Measurements from ENCODE around the gene MAEA. TPM values are rescaled to one million over a fixed set of nuclear protein-coding genes. Genes with fewer than 3 reads are reported as not detected.

MAEA gene
- total RNA-seq, 1 donor, result 70.6 TPM

- no peak for DNase-seq (ENCODE audit: insufficient read length, low spot score, missing footprints)
- H2AFZ ChIP-seq (ENCODE audit: low read length), result no peak overlapping the region
- no peak overlapping the region for H3K4me3 ChIP-seq (ENCODE audit: insufficient read depth, low read length)
- no peaks in the 10 kb centered on the region for H3K9me3 ChIP-seq (ENCODE audit: low read depth, low read length)
- no peak overlapping the region for H3K4me2 ChIP-seq (ENCODE audit: insufficient read depth, low read length)
- H3K4me1 ChIP-seq (ENCODE audit: insufficient read depth, low read length), result no peaks in the 10 kb centered on the region
- TF ChIP-seq CTCF (IDR thresholded peaks at IDR 0.05; ENCODE audit: extremely low read depth, low read depth, low read length), result no peak
- H3K27me3 ChIP-seq (ENCODE audit: insufficient read depth, low read length), result no peaks in the 10 kb centered on the region
- H4K20me1 ChIP-seq (ENCODE audit: insufficient read depth, low read length), result peaks cover 4% of the 10 kb centered on the region
- H3K36me3 ChIP-seq (ENCODE audit: insufficient read depth, low read length), result peaks cover 20% of the 10 kb centered on the region
- no peak overlapping the region for H3K27ac ChIP-seq (ENCODE audit: low read depth, low read length)
- no peaks in the 10 kb centered on the region for H3K79me2 ChIP-seq (ENCODE audit: insufficient read depth, low read length)
Measured at GRCh38 chr4:1357356-1358248, 67.9 kb downstream of the MAEA start.

GRCh38 chr4:1358421-1359143 is 68.9 kb downstream of the MAEA start:
- Histone ChIP-seq H3K4me1 (ENCODE audit: insufficient read depth, low read length) (no peaks in the 10 kb centered on the region), H3K27ac (ENCODE audit: low read depth, low read length) (no peak overlapping the region), H3K36me3 (ENCODE audit: insufficient read depth, low read length) (peaks cover 11% of the 10 kb centered on the region), H3K79me2 (ENCODE audit: insufficient read depth, low read length) (no peaks in the 10 kb centered on the region), H3K27me3 (ENCODE audit: insufficient read depth, low read length) (no peaks in the 10 kb centered on the region), H2AFZ (ENCODE audit: low read length) (no peak overlapping the region), H3K9me3 (ENCODE audit: low read depth, low read length) (no peaks in the 10 kb centered on the region), H3K4me3 (ENCODE audit: insufficient read depth, low read length) (no peak overlapping the region), H3K4me2 (ENCODE audit: insufficient read depth, low read length) (no peak overlapping the region), H4K20me1 (ENCODE audit: insufficient read depth, low read length) (peaks cover 4% of the 10 kb centered on the region)
- TF ChIP-seq CTCF (IDR thresholded peaks at IDR 0.05; ENCODE audit: extremely low read depth, low read depth, low read length), result no peak
- no peak for DNase-seq (ENCODE audit: insufficient read length, low spot score, missing footprints)

- DNase-seq (ENCODE audit: insufficient read length, low spot score, missing footprints), result no peak
- Histone ChIP-seq H3K4me3 (ENCODE audit: insufficient read depth, low read length) (no peak overlapping the region), H3K27ac (ENCODE audit: low read depth, low read length) (no peak overlapping the region), H2AFZ (ENCODE audit: low read length) (no peak overlapping the region), H3K79me2 (ENCODE audit: insufficient read depth, low read length) (no peaks in the 10 kb centered on the region), H3K4me1 (ENCODE audit: insufficient read depth, low read length) (no peaks in the 10 kb centered on the region), H3K36me3 (ENCODE audit: insufficient read depth, low read length) (peaks cover 11% of the 10 kb centered on the region), H3K27me3 (ENCODE audit: insufficient read depth, low read length) (no peaks in the 10 kb centered on the region), H3K9me3 (ENCODE audit: low read depth, low read length) (no peaks in the 10 kb centered on the region), H4K20me1 (ENCODE audit: insufficient read depth, low read length) (peaks cover 4% of the 10 kb centered on the region), H3K4me2 (ENCODE audit: insufficient read depth, low read length) (no peak overlapping the region)
- no peak for TF ChIP-seq CTCF (IDR thresholded peaks at IDR 0.05; ENCODE audit: extremely low read depth, low read depth, low read length)
Measured at GRCh38 chr4:1359144-1359501, 69.4 kb downstream of the MAEA start.

GRCh38 chr4:1359976-1360375 is 70.3 kb downstream of the MAEA start:
- Histone ChIP-seq H3K27me3 (ENCODE audit: insufficient read depth, low read length) (no peaks in the 10 kb centered on the region), H3K9me3 (ENCODE audit: low read depth, low read length) (no peaks in the 10 kb centered on the region), H3K4me2 (ENCODE audit: insufficient read depth, low read length) (no peak overlapping the region), H4K20me1 (ENCODE audit: insufficient read depth, low read length) (peaks cover 4% of the 10 kb centered on the region), H3K4me1 (ENCODE audit: insufficient read depth, low read length) (no peaks in the 10 kb centered on the region), H3K79me2 (ENCODE audit: insufficient read depth, low read length) (no peaks in the 10 kb centered on the region), H3K27ac (ENCODE audit: low read depth, low read length) (no peak overlapping the region), H2AFZ (ENCODE audit: low read length) (no peak overlapping the region), H3K36me3 (ENCODE audit: insufficient read depth, low read length) (peaks cover 11% of the 10 kb centered on the region), H3K4me3 (ENCODE audit: insufficient read depth, low read length) (no peak overlapping the region)
- TF ChIP-seq CTCF (IDR thresholded peaks at IDR 0.05; ENCODE audit: extremely low read depth, low read depth, low read length), result no peak
- no peak for DNase-seq (ENCODE audit: insufficient read length, low spot score, missing footprints)
